ENCODE results near the gene RCAN1. TPM values are rescaled to one million over a fixed set of nuclear protein-coding genes. Genes with fewer than 3 reads are reported as not detected.

RCAN1 gene
- total RNA-seq, 2 experiments from 2014 or later, result 1.1 to 1.5 TPM

- ATAC-seq (ENCODE audit: poor library complexity) (peak; percentile 19), DNase-seq (no peak)
- no peak for TF ChIP-seq CTCF (IDR thresholded peaks at IDR 0.05)
- peaks cover 12% of the 10 kb centered on the region for H3K4me1 ChIP-seq (ENCODE audit: insufficient read depth, low read length)
- CTCF ChIA-PET, result interaction anchor here (0.6 to 2.1 kb wide), 3 partner anchors 12 to 1524 kb away, joined by 4 to 9 read pairs (median 5); no protein-coding TSS in a partner anchor
- POLR2A ChIA-PET, result interaction anchor here (1.1 to 2.3 kb wide), 2 partner anchors 12 to 268 kb away, joined by 3 to 7 read pairs; no protein-coding TSS in a partner anchor
- H3K27me3 ChIP-seq (ENCODE audit: control insufficient read depth in 1 of 2, insufficient read depth in 2 of 2, low read length in 2 of 2), result no peaks in the 10 kb centered on the region
- H3K4me3 ChIP-seq (ENCODE audit: low read length), result peak overlapping the region; percentile 67
- intact Hi-C loops (cut with DNase I, micrococcal nuclease), result loop anchor here in 1 of 2 experiments (1.0 to 5.0 kb wide), 3 partner anchors 543 to 973 kb away; partner anchors contain the start of genes ATP5PO, CRYZL1, ITSN1 and MRPS6
- no peaks in the 10 kb centered on the region for H3K9me3 Mint-ChIP-seq
- peaks cover 30% of the 10 kb centered on the region for H3K4me1 Mint-ChIP-seq (ENCODE audit: low read depth)
- H3K36me3 ChIP-seq (ENCODE audit: insufficient read depth, low read length), result no peaks in the 10 kb centered on the region
- peaks cover 4% of the 10 kb centered on the region for H3K36me3 Mint-ChIP-seq (ENCODE audit: low read depth)
- no peaks in the 10 kb centered on the region for H3K9me3 ChIP-seq (ENCODE audit: control insufficient read depth in 1 of 2, insufficient read depth in 1 of 2, low read length in 2 of 2)
- peak overlapping the region; percentile 55 to 61 for H3K27ac ChIP-seq (ENCODE audit: low read depth in 1 of 2, low read length in 2 of 2)
- peak overlapping the region; percentile 87 for H3K27ac Mint-ChIP-seq
- H3K27me3 Mint-ChIP-seq, result no peaks in the 10 kb centered on the region
- H3K4me3 Mint-ChIP-seq, result peak overlapping the region; percentile 89
Measured at GRCh38 chr21:34615487-34615814, 538 bp upstream of the RCAN1 start.

- H3K27ac Mint-ChIP-seq, result peak overlapping the region; percentile 64
- H3K36me3 Mint-ChIP-seq (ENCODE audit: low read depth), result peaks cover 4% of the 10 kb centered on the region
- no peaks in the 10 kb centered on the region for H3K9me3 ChIP-seq (ENCODE audit: control insufficient read depth in 1 of 2, insufficient read depth in 1 of 2, low read length in 2 of 2)
- H3K4me3 Mint-ChIP-seq, result peak overlapping the region; percentile 95
- DNase-seq (peak in 4 of 14 experiments; percentile 2 to 30 (median 12)), ATAC-seq (ENCODE audit: poor library complexity) (no peak)
- no peak overlapping the region for H3K27ac ChIP-seq (ENCODE audit: low read depth in 1 of 2, low read length in 2 of 2)
- H3K4me3 ChIP-seq (ENCODE audit: low read length), result peak overlapping the region; percentile 59
- intact Hi-C loops (cut with DNase I, micrococcal nuclease), result loop anchor here in 1 of 2 experiments (5.0 kb wide), 1 partner anchor 1458 kb away; the partner anchor contains the start of gene CBR1
- TF ChIP-seq CTCF (IDR thresholded peaks at IDR 0.05), result no peak
- H3K4me1 Mint-ChIP-seq (ENCODE audit: low read depth), result peaks cover 30% of the 10 kb centered on the region
- H3K36me3 ChIP-seq (ENCODE audit: insufficient read depth, low read length), result no peaks in the 10 kb centered on the region
- peaks cover 12% of the 10 kb centered on the region for H3K4me1 ChIP-seq (ENCODE audit: insufficient read depth, low read length)
- CTCF ChIA-PET, result interaction anchor here (2.1 kb wide), 1 partner anchor 11 kb away, joined by 9 read pairs; no protein-coding TSS in a partner anchor
- no peaks in the 10 kb centered on the region for H3K9me3 Mint-ChIP-seq
- no peaks in the 10 kb centered on the region for H3K27me3 Mint-ChIP-seq
- no peaks in the 10 kb centered on the region for H3K27me3 ChIP-seq (ENCODE audit: control insufficient read depth in 1 of 2, insufficient read depth in 2 of 2, low read length in 2 of 2)
- POLR2A ChIA-PET, result interaction anchor here (2.3 kb wide), 1 partner anchor 11 kb away, joined by 7 read pairs; no protein-coding TSS in a partner anchor
Measured at GRCh38 chr21:34613679-34614627, 960 bp downstream of the RCAN1 start.

- TF ChIP-seq CTCF (IDR thresholded peaks at IDR 0.05), result no peak
- Histone ChIP-seq H3K27ac (ENCODE audit: low read depth in 1 of 2, low read length in 2 of 2) (no peak overlapping the region), H3K9me3 (ENCODE audit: control insufficient read depth in 1 of 2, insufficient read depth in 1 of 2, low read length in 2 of 2) (no peaks in the 10 kb centered on the region), H3K36me3 (ENCODE audit: insufficient read depth, low read length) (no peaks in the 10 kb centered on the region), H3K4me3 (ENCODE audit: low read length) (no peak overlapping the region), H3K4me1 (ENCODE audit: insufficient read depth, low read length) (peaks cover 12% of the 10 kb centered on the region), H3K27me3 (ENCODE audit: control insufficient read depth in 1 of 2, insufficient read depth in 2 of 2, low read length in 2 of 2) (no peaks in the 10 kb centered on the region)
- intact Hi-C loops (cut with DNase I, micrococcal nuclease), result loop anchor here in 1 of 2 experiments (5.0 kb wide), 1 partner anchor 1460 kb away; the partner anchor contains the start of gene CBR1
- H3K9me3 Mint-ChIP-seq, result no peaks in the 10 kb centered on the region
- H3K36me3 Mint-ChIP-seq (ENCODE audit: low read depth), result peaks cover 4% of the 10 kb centered on the region
- peak overlapping the region; percentile 16 for H3K4me3 Mint-ChIP-seq
- ChIA-PET POLR2A (no interaction called here), CTCF (interaction anchor here (1.0 to 2.1 kb wide), 2 partner anchors 10 to 245 kb away, joined by 3 to 6 read pairs; no protein-coding TSS in a partner anchor)
- peaks cover 30% of the 10 kb centered on the region for H3K4me1 Mint-ChIP-seq (ENCODE audit: low read depth)
- H3K27ac Mint-ChIP-seq, result no peak overlapping the region
- no peaks in the 10 kb centered on the region for H3K27me3 Mint-ChIP-seq
- DNase-seq, result no peak
- no peak for ATAC-seq (ENCODE audit: poor library complexity)
Measured at GRCh38 chr21:34612557-34612956, 2.4 kb downstream of the RCAN1 start.

Measured in CD4-positive, alpha-beta T cell (primary cell).